K562 (cell line): ENCODE data around the gene MAP2K4.

ENCODE experiments used
- CTCF ChIP-seq, 3 experiments: IDR thresholded peaks in 2 of 3; conservative IDR thresholded peaks in 1 of 3; 2 replicates each; pipeline ENCODE4 v1.5.1; 2011 to 2012; ENCODE audit warnings: low read length in 3 of 3, mild to moderate bottlenecking in 3 of 3, control low read depth in 2 of 3, improper control_type of control experiment in 1 of 3, inconsistent platforms in 1 of 3, low read depth in 1 of 3, mixed read lengths in 1 of 3, moderate library complexity in 1 of 3; ENCODE audit not compliant: insufficient read depth in 2 of 3
- MBD1 ChIP-seq: fragments of 250-450 bp; sonication (Bioruptor Pico); IDR thresholded peaks from 2 replicates; pipeline ENCODE4 v1.8.0; 2022; ENCODE audit warnings: inconsistent platforms
- POLR2A ChIP-seq: fragments of 450-650 bp; conservative IDR thresholded peaks from 2 replicates; pipeline ENCODE4 v1.6.1; 2016
- RAD21 ChIP-seq, 2 experiments: fragments of 250-450 bp in 1 of 2; fragments of 450-650 bp in 1 of 2; sonication (Bioruptor Pico) in 1 of 2; formaldehyde crosslinking in 1 of 2; IDR thresholded peaks in 1 of 2; conservative IDR thresholded peaks in 1 of 2; 2 replicates each; pipeline versions ENCODE4 v1.4.0 to v1.8.0; 2020 to 2022; ENCODE audit warnings: mild to moderate bottlenecking in 2 of 2, moderate library complexity in 1 of 2
- TARDBP ChIP-seq: fragments of 450-650 bp; IDR thresholded peaks from 2 replicates; pipeline ENCODE4 v1.6.1; 2016
- U2AF2 ChIP-seq: fragments of 200-400 bp; formaldehyde crosslinking; optimal IDR thresholded peaks from 2 replicates; pipeline ENCODE3; 2017; ENCODE audit warnings: low read depth, mild to moderate bottlenecking, low read length
- TF ChIP-seq, protein P1 (sequence below): fragments of 450-650 bp; IDR thresholded peaks from 2 replicates; pipeline ENCODE4 v1.6.1; 2016

- TF ChIP-seq CTCF (IDR thresholded peaks at IDR 0.05 in 2 of 3, conservative IDR thresholded peaks at IDR 0.05 in 1 of 3; ENCODE audit: insufficient read depth in 2 of 3, low read depth in 1 of 3, low read length in 3 of 3) (no peak), RAD21 (CRISPR knock-in tag; conservative IDR thresholded peaks at IDR 0.05 in 1 of 2, IDR thresholded peaks at IDR 0.05 in 1 of 2) (no peak), U2AF2 (no peak), TARDBP (no peak), MBD1 (CRISPR knock-in tag) (no peak), POLR2A (no peak)
- TF ChIP-seq, protein P1, sequence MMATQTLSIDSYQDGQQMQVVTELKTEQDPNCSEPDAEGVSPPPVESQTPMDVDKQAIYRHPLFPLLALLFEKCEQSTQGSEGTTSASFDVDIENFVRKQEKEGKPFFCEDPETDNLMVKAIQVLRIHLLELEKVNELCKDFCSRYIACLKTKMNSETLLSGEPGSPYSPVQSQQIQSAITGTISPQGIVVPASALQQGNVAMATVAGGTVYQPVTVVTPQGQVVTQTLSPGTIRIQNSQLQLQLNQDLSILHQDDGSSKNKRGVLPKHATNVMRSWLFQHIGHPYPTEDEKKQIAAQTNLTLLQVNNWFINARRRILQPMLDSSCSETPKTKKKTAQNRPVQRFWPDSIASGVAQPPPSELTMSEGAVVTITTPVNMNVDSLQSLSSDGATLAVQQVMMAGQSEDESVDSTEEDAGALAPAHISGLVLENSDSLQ = no peak
These were observed 120.0 kb downstream of the MAP2K4 start for GRCh38 chr17:12140685-12141084.
